Right atrium auricular region (tissue), 2 donors: Measurements from ENCODE around the gene GCNT1. TPM values are rescaled to one million over a fixed set of nuclear protein-coding genes. Genes with fewer than 3 reads are reported as not detected.

ENCODE experiments used
- DNase-seq: peaks from one replicate; pipeline ENCODE4 v3.0.0-alpha.2; 2019; ENCODE audit warnings: low spot score
- H3K27ac ChIP-seq, 2 donors: fragments of 200-600 bp; sonication (generic); 1 replicate in 1 of 2; 2 replicates in 1 of 2; pipeline ENCODE4 v1.5.1; 2016 to 2019
- H3K27me3 ChIP-seq, 2 donors: fragments of 200-600 bp; sonication (generic); one replicate each; pipeline versions ENCODE4 v1.5.1 to v1.6.0; 2017 to 2019
- H3K36me3 ChIP-seq: fragments of 200-600 bp; sonication (generic); one replicate; pipeline ENCODE4 v1.5.1; 2016
- H3K4me1 ChIP-seq, 2 donors: fragments of 200-600 bp; sonication (generic); one replicate each; pipeline versions ENCODE4 v1.5.1 to v1.6.0; 2017 to 2019
- H3K4me3 ChIP-seq, 2 donors: fragments of 200-600 bp; sonication (generic); 1 replicate in 1 of 2; 2 replicates in 1 of 2; pipeline ENCODE4 v1.5.1; 2017 to 2019; ENCODE audit warnings: mild to moderate bottlenecking in 1 of 2, moderate library complexity in 1 of 2
- H3K9me3 ChIP-seq, 2 donors: fragments of 200-600 bp; sonication (generic); one replicate each; pipeline ENCODE4 v1.5.1; 2019
- total RNA-seq, 2 donors: library from RNA; depleted of rRNA; stranded (reverse); fragments of >200 nt; gene quantifications; one replicate each; pipeline ENCODE4 v1.1.0, GENCODE V29; 2016
- TF ChIP-seq, protein P1 (sequence below), 2 donors: fragments of 200-600 bp; sonication (generic); IDR thresholded peaks; one replicate each; pipeline ENCODE4 v1.5.1; 2019; ENCODE audit warnings: antibody characterized with exemption in 2 of 2

The GCNT1 gene
- total RNA-seq, 2 donors from 2014 or later: 1.3 to 6.4 TPM

DNA sequence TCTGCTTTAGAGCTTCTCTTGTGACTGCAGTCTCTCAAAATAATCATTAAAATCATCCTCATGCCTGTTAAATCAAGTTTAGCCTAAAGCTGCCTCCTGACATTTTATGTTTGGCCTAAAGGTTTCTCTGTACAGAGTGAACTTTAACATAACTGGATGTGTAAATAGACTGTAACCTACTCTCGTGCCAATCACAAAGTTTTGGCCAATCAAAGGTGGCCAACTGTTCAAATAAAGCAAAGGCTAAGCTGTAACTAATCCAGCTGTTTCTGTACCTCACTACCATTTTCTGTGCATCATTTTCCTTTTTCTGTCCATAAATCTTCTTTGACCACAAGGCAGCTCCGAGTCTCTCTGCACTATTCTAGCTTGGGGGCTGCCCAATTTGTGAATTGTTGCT, 86.2 kb downstream of the GCNT1 start:
- TF ChIP-seq, protein P1, sequence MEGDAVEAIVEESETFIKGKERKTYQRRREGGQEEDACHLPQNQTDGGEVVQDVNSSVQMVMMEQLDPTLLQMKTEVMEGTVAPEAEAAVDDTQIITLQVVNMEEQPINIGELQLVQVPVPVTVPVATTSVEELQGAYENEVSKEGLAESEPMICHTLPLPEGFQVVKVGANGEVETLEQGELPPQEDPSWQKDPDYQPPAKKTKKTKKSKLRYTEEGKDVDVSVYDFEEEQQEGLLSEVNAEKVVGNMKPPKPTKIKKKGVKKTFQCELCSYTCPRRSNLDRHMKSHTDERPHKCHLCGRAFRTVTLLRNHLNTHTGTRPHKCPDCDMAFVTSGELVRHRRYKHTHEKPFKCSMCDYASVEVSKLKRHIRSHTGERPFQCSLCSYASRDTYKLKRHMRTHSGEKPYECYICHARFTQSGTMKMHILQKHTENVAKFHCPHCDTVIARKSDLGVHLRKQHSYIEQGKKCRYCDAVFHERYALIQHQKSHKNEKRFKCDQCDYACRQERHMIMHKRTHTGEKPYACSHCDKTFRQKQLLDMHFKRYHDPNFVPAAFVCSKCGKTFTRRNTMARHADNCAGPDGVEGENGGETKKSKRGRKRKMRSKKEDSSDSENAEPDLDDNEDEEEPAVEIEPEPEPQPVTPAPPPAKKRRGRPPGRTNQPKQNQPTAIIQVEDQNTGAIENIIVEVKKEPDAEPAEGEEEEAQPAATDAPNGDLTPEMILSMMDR (IDR thresholded peaks at IDR 0.05): no peak
- no peaks in the 10 kb centered on the region for H3K27me3 ChIP-seq
- no peak overlapping the region for H3K27ac ChIP-seq
- no peaks in the 10 kb centered on the region for H3K9me3 ChIP-seq
- no peak for DNase-seq
- no peaks in the 10 kb centered on the region for H3K36me3 ChIP-seq
- H3K4me3 ChIP-seq: no peak overlapping the region
- no peaks in the 10 kb centered on the region for H3K4me1 ChIP-seq

- Histone ChIP-seq H3K9me3 (no peaks in the 10 kb centered on the region), H3K4me1 (no peaks in the 10 kb centered on the region), H3K27me3 (no peaks in the 10 kb centered on the region), H3K36me3 (no peaks in the 10 kb centered on the region), H3K4me3 (no peak overlapping the region), H3K27ac (no peak overlapping the region)
- no peak for DNase-seq
- TF ChIP-seq, protein P1 (IDR thresholded peaks at IDR 0.05): no peak
Observed at GRCh38 chr9:76552181-76552580, 93.2 kb downstream of the GCNT1 start.

- H3K27ac ChIP-seq: no peak overlapping the region
- no peaks in the 10 kb centered on the region for H3K9me3 ChIP-seq
- H3K27me3 ChIP-seq: no peaks in the 10 kb centered on the region
- no peaks in the 10 kb centered on the region for H3K36me3 ChIP-seq
- no peak for DNase-seq
- no peaks in the 10 kb centered on the region for H3K4me1 ChIP-seq
- no peak overlapping the region for H3K4me3 ChIP-seq
- TF ChIP-seq, protein P1 (IDR thresholded peaks at IDR 0.05): no peak
Observed at GRCh38 chr9:76552751-76553455, 93.9 kb downstream of the GCNT1 start.

DNA sequence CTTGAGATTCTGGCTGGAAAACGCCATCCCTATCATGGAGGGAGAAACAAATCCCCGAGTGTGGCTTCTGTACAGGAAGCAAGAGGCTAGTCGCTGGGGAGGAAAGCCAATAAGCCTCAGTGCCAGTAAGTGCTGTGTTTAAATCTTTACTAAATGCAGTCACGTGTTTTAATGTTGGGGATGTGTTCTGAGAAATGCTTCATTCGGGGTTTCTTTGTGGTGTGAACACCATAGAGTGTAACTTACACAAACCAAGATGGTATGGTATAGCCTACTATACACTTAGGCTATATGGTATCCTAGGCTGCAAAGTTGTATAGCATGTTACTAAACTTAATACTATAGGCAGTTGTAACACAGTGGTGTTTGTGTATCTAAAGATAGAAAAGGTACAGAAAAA, 94.7 kb downstream of the GCNT1 start:
- no peaks in the 10 kb centered on the region for H3K27me3 ChIP-seq
- no peak overlapping the region for H3K27ac ChIP-seq
- H3K4me1 ChIP-seq: no peaks in the 10 kb centered on the region
- H3K36me3 ChIP-seq: no peaks in the 10 kb centered on the region
- no peak overlapping the region for H3K4me3 ChIP-seq
- H3K9me3 ChIP-seq: no peaks in the 10 kb centered on the region
- DNase-seq: no peak
- TF ChIP-seq, protein P1 (IDR thresholded peaks at IDR 0.05): no peak

Other genes with a start within 250 kb of the GCNT1 start
- gene RFK, start 64.8 kb upstream of the GCNT1 start, total RNA-seq: 10 to 100 TPM; 23.7 to 32.0 TPM